OCI-LY3 (cell line): ENCODE results near the gene CAMK2A.

ENCODE experiments used
- EZH2phosphoT487 ChIP-seq: fragments of 200-600 bp; shearing (Covaris generic); IDR thresholded peaks from 2 replicates; pipeline ENCODE4 v1.6.1; 2018; ENCODE audit warnings: antibody characterized with exemption, mixed run types, low read depth
- TF ChIP-seq, protein P1 (sequence below): fragments of 200-600, 300-600 bp; sonication (generic); IDR thresholded peaks from 2 replicates; pipeline ENCODE4 v1.5.1; 2014; ENCODE audit warnings: antibody characterized with exemption, low read length, low read depth

DNA sequence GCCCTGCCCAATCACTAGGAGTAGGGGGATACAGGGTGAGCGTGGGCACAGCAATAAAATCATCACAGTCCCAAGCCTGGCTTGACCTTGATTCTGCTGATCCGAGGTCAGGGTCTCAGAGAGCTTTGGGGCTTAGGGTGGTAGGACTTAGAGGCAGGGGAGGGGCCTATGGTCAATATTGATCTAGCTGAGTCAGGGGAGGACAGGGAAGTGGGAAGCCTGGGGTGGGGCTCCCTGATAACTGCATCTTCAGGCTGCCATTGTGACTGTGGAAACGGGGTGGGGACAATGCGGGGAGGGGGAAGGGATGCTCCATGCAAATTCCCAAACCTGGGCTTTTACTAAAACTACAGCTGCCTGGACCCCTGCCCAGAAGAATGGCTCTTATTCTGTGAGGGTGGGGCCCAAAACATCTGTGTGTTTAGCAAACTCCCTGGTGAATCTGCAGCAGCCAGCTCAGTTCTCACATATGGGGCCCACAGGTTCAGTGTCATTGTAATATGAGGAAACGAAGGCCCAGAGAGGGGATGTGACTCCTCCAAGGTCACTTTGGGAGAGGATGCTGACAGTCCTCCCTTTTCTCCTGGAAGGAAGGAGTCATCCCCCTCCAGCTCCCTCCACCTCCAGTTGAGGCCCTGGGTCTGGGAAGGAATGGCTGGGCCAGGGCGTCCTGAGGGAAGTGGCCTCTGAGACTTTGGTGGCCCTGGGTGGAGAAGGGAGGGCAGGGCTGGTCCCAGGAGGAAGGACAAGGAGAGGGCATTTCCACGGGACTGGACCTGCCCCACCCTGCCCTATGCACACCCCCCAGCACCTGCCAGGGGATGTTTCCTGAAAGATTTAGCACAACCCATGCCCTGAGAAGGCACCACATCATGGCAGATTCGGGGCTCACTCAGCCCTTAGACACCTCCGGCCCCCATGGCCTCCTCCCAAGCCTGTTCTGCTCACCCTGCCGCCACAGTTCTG, 73.3 kb downstream of the CAMK2A start:
- TF ChIP-seq, protein P1, sequence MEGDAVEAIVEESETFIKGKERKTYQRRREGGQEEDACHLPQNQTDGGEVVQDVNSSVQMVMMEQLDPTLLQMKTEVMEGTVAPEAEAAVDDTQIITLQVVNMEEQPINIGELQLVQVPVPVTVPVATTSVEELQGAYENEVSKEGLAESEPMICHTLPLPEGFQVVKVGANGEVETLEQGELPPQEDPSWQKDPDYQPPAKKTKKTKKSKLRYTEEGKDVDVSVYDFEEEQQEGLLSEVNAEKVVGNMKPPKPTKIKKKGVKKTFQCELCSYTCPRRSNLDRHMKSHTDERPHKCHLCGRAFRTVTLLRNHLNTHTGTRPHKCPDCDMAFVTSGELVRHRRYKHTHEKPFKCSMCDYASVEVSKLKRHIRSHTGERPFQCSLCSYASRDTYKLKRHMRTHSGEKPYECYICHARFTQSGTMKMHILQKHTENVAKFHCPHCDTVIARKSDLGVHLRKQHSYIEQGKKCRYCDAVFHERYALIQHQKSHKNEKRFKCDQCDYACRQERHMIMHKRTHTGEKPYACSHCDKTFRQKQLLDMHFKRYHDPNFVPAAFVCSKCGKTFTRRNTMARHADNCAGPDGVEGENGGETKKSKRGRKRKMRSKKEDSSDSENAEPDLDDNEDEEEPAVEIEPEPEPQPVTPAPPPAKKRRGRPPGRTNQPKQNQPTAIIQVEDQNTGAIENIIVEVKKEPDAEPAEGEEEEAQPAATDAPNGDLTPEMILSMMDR: no peak
- TF ChIP-seq EZH2phosphoT487: no peak
